GM18951 (cell line): ENCODE results near the gene LEKR1.

Experiments
- POLR2A ChIP-seq: IDR thresholded peaks from 4 replicates; pipeline ENCODE4 v1.6.1; 2011; ENCODE audit warnings: mild to moderate bottlenecking; ENCODE audit not compliant: insufficient read length, insufficient read depth; ENCODE audit errors: extremely low read depth
- in situ Hi-C: fragments of 300-500 bp; cut with MboI; formaldehyde crosslinking; loops from one replicate; pipeline ENCODE4 v1.12.0; 2022; ENCODE audit warnings: low sequenced_read_pairs, mixed read lengths, inconsistent platforms; ENCODE audit not compliant: unreplicated experiment

The LEKR1 gene

DNA sequence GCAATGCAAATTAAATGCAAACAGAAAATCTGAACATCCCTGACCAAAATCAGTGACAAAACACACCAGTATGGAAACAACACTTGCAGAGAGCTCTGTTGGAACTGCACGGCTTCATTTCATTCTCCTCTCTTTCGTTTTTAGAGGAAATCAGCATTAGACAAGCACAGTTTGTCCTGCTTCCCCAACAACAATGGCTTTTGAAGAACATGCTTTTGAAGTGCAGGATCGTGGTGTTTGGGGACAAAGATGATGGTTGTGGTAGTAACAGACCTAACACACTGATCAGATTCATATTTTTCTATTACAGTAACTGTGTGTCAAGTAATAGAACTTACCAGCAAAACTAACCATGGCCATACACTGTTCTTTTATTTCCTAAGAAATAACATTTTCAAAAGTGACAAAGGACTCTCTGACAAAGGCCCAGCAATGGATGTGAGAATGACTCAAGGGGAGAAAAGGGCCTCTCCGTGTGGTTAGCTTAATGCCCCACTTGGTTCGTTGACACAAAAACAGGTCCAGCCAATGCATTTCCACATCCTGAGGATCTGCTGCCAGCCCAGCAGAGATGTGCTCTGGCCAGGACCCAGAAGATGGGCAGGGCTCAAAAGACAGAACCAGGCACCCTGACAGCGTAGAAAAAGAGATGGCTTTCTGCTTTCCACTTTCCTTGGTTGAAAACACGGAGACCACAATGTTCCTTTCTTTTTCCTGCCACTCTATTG is 249.7 kb downstream of the LEKR1 start:
- in situ Hi-C loops, result loop anchor here (10.0 to 25.0 kb wide), 2 partner anchors 251 to 539 kb away; partner anchors contain the start of gene LEKR1
- TF ChIP-seq POLR2A, result no peak

DNA sequence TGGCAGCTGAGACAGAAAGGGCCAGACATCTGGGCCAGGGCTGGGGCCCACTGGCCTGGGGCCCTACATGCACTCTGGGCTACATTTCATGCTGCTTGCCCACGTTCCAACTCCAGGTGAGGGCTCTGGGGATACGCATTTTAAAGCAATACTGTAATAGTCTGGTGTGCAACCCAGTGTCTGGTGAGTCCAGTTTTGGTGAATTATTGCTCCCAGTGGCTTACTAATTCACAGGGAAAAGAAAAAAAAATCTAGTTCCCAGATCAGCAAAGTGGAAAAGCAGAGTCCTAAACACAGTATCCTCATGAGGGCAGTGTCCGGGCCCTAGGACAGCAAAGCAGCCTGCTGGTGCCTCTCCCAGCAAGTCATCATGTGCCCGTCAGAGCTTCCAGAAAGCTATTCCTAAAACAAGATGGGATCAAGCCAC is 251.4 kb downstream of the LEKR1 start:
- no peak for TF ChIP-seq POLR2A

GRCh38 chr3:157078131-157078810 is 252.1 kb downstream of the LEKR1 start:
- in situ Hi-C loops, result loop anchor here (10.0 to 25.0 kb wide), 2 partner anchors 253 to 541 kb away; partner anchors contain the start of gene LEKR1
- no peak for TF ChIP-seq POLR2A

More for the DNA sequence above, 251.4 kb downstream of the LEKR1 start:
- in situ Hi-C loops, result loop anchor here (10.0 to 25.0 kb wide), 2 partner anchors 253 to 540 kb away; partner anchors contain the start of gene LEKR1

DNA sequence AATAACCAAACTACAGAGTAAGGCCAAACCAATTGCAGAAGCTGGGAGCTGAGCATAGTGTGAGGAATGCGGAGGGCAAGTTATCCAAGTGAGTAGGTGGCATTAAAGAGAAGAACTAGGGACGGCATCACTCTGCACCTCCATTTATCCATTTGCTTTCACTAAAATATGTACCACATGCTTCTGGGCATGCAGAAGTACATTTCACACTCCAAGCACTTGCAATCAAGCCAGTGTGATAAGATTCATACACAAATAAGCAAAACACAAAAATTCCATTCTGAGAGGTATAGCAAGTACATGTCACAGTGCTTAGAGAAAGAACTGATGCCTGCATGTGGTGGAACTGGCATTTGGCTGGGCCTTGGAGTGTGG is 252.6 kb downstream of the LEKR1 start:
- no peak for TF ChIP-seq POLR2A
- in situ Hi-C loops, result loop anchor here (10.0 to 25.0 kb wide), 2 partner anchors 254 to 541 kb away; partner anchors contain the start of gene LEKR1

GRCh38 chr3:157079676-157080369 is 253.7 kb downstream of the LEKR1 start:
- in situ Hi-C loops, result loop anchor here (5.0 to 25.0 kb wide), 3 partner anchors 255 to 543 kb away; partner anchors contain the start of gene LEKR1
- no peak for TF ChIP-seq POLR2A

- in situ Hi-C loops, result loop anchor here (5.0 to 25.0 kb wide), 2 partner anchors 399 to 544 kb away; no protein-coding TSS in a partner anchor
- no peak for TF ChIP-seq POLR2A
Observed at GRCh38 chr3:157081626-157082210, 255.6 kb downstream of the LEKR1 start.

- in situ Hi-C loops, result loop anchor here (5.0 to 25.0 kb wide), 2 partner anchors 400 to 545 kb away; no protein-coding TSS in a partner anchor
Observed at GRCh38 chr3:157082305-157082982, 256.3 kb downstream of the LEKR1 start.

GRCh38 chr3:157083824-157084223 is 257.7 kb downstream of the LEKR1 start:
- in situ Hi-C loops, result loop anchor here (5.0 to 25.0 kb wide), 2 partner anchors 402 to 547 kb away; no protein-coding TSS in a partner anchor
- no peak for TF ChIP-seq POLR2A

More at GRCh38 chr3:157082305-157082982, 256.3 kb downstream of the LEKR1 start:
- TF ChIP-seq POLR2A, result no peak

DNA sequence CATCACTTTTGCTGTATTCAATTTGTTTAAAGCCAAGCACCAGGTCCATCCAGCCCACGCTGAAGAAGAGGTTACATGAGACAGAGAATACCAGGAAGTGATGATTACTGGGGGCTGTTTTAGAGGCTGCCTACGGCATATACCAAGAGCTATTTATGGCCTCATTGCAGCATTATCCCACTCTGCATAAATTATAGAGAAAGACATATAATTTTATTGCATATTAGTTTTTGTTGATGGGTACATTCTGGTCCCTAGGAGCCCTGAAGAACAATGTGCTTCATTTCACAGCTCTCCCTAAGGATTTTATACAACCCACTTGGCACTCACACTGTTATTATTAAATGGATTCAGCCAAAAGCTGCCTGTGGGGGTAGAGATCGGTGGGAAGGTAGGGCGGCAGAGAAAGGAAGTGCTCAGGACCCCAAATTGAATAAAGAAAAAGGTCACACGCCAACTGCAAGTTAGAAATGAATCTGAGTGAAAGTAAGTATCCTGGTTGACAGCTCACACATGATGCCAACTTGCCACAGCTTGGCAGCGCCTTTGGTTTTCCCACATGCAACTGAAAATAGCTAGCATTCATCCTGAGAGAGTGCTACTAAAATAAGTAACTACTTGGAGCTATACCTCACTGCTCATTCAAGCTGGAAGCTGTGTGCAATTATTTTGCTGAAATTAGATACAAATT is 260.1 kb downstream of the LEKR1 start:
- in situ Hi-C loops, result loop anchor here (25.0 kb wide), 1 partner anchor 549 kb away; no protein-coding TSS in a partner anchor
- no peak for TF ChIP-seq POLR2A

- in situ Hi-C loops, result loop anchor here (25.0 kb wide), 1 partner anchor 549 kb away; no protein-coding TSS in a partner anchor
- TF ChIP-seq POLR2A, result no peak
Observed at GRCh38 chr3:157086775-157087174, 260.6 kb downstream of the LEKR1 start.

GRCh38 chr3:157087373-157087772 is 261.2 kb downstream of the LEKR1 start:
- in situ Hi-C loops, result loop anchor here (25.0 kb wide), 1 partner anchor 550 kb away; no protein-coding TSS in a partner anchor
- no peak for TF ChIP-seq POLR2A
